ENCODE measurements around the gene CEACAM20. TPM values are rescaled to one million over a fixed set of nuclear protein-coding genes. Genes with fewer than 3 reads are reported as not detected.

CEACAM20 gene
- total and polyA plus RNA-seq, 2 of the 13 experiments (the other 11 are each of a cell fraction or from before 2014, with no cell fraction given) = 0.04 TPM; not detected in 1

- FAIRE-seq (no peak), ATAC-seq (no peak), DNase-seq (ENCODE audit: low spot score) (no peak)
- in situ Hi-C loops (cut with HindIII; ENCODE audit: extremely low pct_ligation_motif_present, low pct_unique_long_range_greater_than_20kb) = no loop called here
- Histone ChIP-seq H3K36me3 (replicated peaks in 1 of 2; ENCODE audit: control insufficient read depth in 1 of 2, insufficient read depth in 2 of 2, low read length in 2 of 2) (no peaks in the 10 kb centered on the region), H3K79me2 (ENCODE audit: insufficient read depth, low read length) (no peaks in the 10 kb centered on the region), H3K27ac (ENCODE audit: extremely low read length, insufficient read depth, low read length) (no peak overlapping the region), H3K4me2 (ENCODE audit: low read depth, low read length) (no peak overlapping the region), H3K4me1 (ENCODE audit: insufficient read depth, low read length) (peaks cover 13% of the 10 kb centered on the region), H3K9ac (ENCODE audit: insufficient read depth, low read depth, low read length) (no peak overlapping the region), H3K9me3 (ENCODE audit: low read length) (no peaks in the 10 kb centered on the region), H3K4me3 (replicated peaks in 1 of 3; ENCODE audit: insufficient read depth in 1 of 3, low read depth in 2 of 3, low read length in 3 of 3) (no peak overlapping the region), H4K20me1 (ENCODE audit: insufficient read depth, low read length) (no peaks in the 10 kb centered on the region), H2AFZ (ENCODE audit: low read length) (no peak overlapping the region), H3K27me3 (ENCODE audit: control insufficient read depth in 1 of 2, insufficient read depth in 2 of 2, low read length in 2 of 2) (peaks cover 0 to 4% of the 10 kb centered on the region in 2 experiments; a peak in 1 of 5 replicates)
- BruUV-seq (replicated peaks) = no TSS peak
- TF ChIP-seq ZNF782 (CRISPR knock-in tag; IDR thresholded peaks at IDR 0.05; ENCODE audit: borderline replicate concordance) (no peak), ZNF629 (CRISPR knock-in tag; conservative IDR thresholded peaks at IDR 0.05) (peak; percentile 20; the same call in 1 of the 2 replicates)
- POLR2A ChIA-PET = no interaction called here
- CTCF ChIA-PET (ENCODE audit: low intra/inter-chr PET ratio, low total read pairs) = no interaction called here
- intact Hi-C loops (cut with micrococcal nuclease; ENCODE audit: unreplicated experiment) = no loop called here
- 27% methylated on average over 4 of the region's 4 CpGs for WGBS (ENCODE audit: low lambda C conversion rate)
Observed at GRCh38 chr19:44525721-44526430, 3.6 kb downstream of the CEACAM20 start.

GRCh38 chr19:44521370-44521769 is 8.1 kb downstream of the CEACAM20 start:
- CTCF ChIA-PET (ENCODE audit: low intra/inter-chr PET ratio, low total read pairs) = no interaction called here
- in situ Hi-C loops (cut with HindIII; ENCODE audit: extremely low pct_ligation_motif_present, low pct_unique_long_range_greater_than_20kb) (no loop called here), intact Hi-C loops (cut with micrococcal nuclease; ENCODE audit: unreplicated experiment) (no loop called here)
- Histone ChIP-seq H3K4me3 (replicated peaks in 1 of 3; ENCODE audit: insufficient read depth in 1 of 3, low read depth in 2 of 3, low read length in 3 of 3) (no peak overlapping the region), H3K9ac (ENCODE audit: insufficient read depth, low read depth, low read length) (no peak overlapping the region), H3K36me3 (replicated peaks in 1 of 2; ENCODE audit: control insufficient read depth in 1 of 2, insufficient read depth in 2 of 2, low read length in 2 of 2) (no peaks in the 10 kb centered on the region), H3K27me3 (ENCODE audit: control insufficient read depth in 1 of 2, insufficient read depth in 2 of 2, low read length in 2 of 2) (no peaks in the 10 kb centered on the region), H2AFZ (ENCODE audit: low read length) (no peak overlapping the region), H3K4me1 (ENCODE audit: insufficient read depth, low read length) (no peaks in the 10 kb centered on the region), H3K9me3 (ENCODE audit: low read length) (no peaks in the 10 kb centered on the region), H3K27ac (ENCODE audit: extremely low read length, insufficient read depth, low read length) (no peak overlapping the region), H4K20me1 (ENCODE audit: insufficient read depth, low read length) (no peaks in the 10 kb centered on the region), H3K4me2 (ENCODE audit: low read depth, low read length) (no peak overlapping the region), H3K79me2 (ENCODE audit: insufficient read depth, low read length) (no peaks in the 10 kb centered on the region)
- POLR2A ChIA-PET = no interaction called here
- BruUV-seq (replicated peaks) = no TSS peak
- WGBS (ENCODE audit: low lambda C conversion rate) = 50% methylated on average over 2 of the region's 2 CpGs
- TF ChIP-seq PCBP2 (optimal IDR thresholded peaks at IDR 0.05; ENCODE audit: low read depth, low read length, poor library complexity, severe bottlenecking) (no peak), ZNF451 (CRISPR knock-in tag; IDR thresholded peaks at IDR 0.05) (no peak), ISX (CRISPR knock-in tag; conservative IDR thresholded peaks at IDR 0.05) (no peak), NONO (IDR thresholded peaks at IDR 0.05) (0 out of 2 replicates have a peak, but pooled peaks have one; percentile 4), NONO (CRISPR knock-in tag; conservative IDR thresholded peaks at IDR 0.05) (no peak), SOX13 (IDR thresholded peaks at IDR 0.05) (no peak), SOX13 (CRISPR knock-in tag; conservative IDR thresholded peaks at IDR 0.05 in 1 of 2, IDR thresholded peaks at IDR 0.05 in 1 of 2) (no peak)
- ATAC-seq (no peak), DNase-seq (ENCODE audit: low spot score) (no peak), FAIRE-seq (no peak)

Measured in HepG2 (cell line).